Heart right ventricle (tissue), 16 donors: ENCODE measurements around the gene COL18A1. TPM values are rescaled to one million over a fixed set of nuclear protein-coding genes. Genes with fewer than 3 reads are reported as not detected.
"Not testable (repeated sequence)": the region's sequence is repeated elsewhere in the genome, so short reads cannot be mapped to it uniquely, and the experiment has no call there.

Experiments
- ATAC-seq, 8 donors: fragments of 200-7000 bp; cut with Tn5 transposase; one replicate each; pipeline ENCODE4 v1.9.1; 2020; ENCODE audit warnings: mild to moderate bottlenecking in 8 of 8, moderate library complexity in 8 of 8, moderate number of reproducible peaks in 1 of 8
- DNase-seq, 2 donors: peaks; one replicate each; pipeline ENCODE4 v3.0.0-alpha.2; 2020
- H3K27ac ChIP-seq, 10 donors: fragments of 200-600 bp; sonication (generic) in 2 of 10; one replicate each; pipeline versions ENCODE4 v1.5.0 to v1.8.0; 2020 to 2022; ENCODE audit warnings: mild to moderate bottlenecking in 3 of 10
- H3K27me3 ChIP-seq, 7 donors: fragments of 200-600 bp; one replicate each; pipeline ENCODE4 v1.8.0; 2021 to 2022; ENCODE audit warnings: mild to moderate bottlenecking in 2 of 7
- H3K36me3 ChIP-seq, 9 donors: fragments of 200-600 bp; sonication (generic) in 1 of 9; one replicate each; pipeline versions ENCODE4 v1.5.0 to v1.8.0; 2020 to 2022; ENCODE audit warnings: mild to moderate bottlenecking in 2 of 9
- H3K4me1 ChIP-seq, 9 donors: fragments of 200-600 bp; sonication (generic) in 1 of 9; one replicate each; pipeline versions ENCODE4 v1.5.0 to v1.8.0; 2020 to 2022; ENCODE audit warnings: mild to moderate bottlenecking in 4 of 9
- H3K4me3 ChIP-seq, 10 donors: fragments of 200-600 bp; sonication (generic) in 2 of 10; one replicate each; pipeline versions ENCODE4 v1.5.0 to v1.8.0; 2020 to 2022; ENCODE audit warnings: mild to moderate bottlenecking in 7 of 10, moderate library complexity in 2 of 10
- H3K9me3 ChIP-seq, 11 donors: fragments of 200-600 bp in 10 of 11; sonication (generic) in 2 of 11; one replicate each; pipeline versions ENCODE4 v1.5.0 to v1.8.0; 2013 to 2022; ENCODE audit warnings: mild to moderate bottlenecking in 2 of 11, control low read depth in 1 of 11, moderate library complexity in 1 of 11
- CTCF ChIP-seq, 9 donors: fragments of 200-600 bp; sonication (generic) in 2 of 9; IDR thresholded peaks; one replicate each; pipeline versions ENCODE4 v1.5.0 to v1.8.0; 2021 to 2022; ENCODE audit warnings: antibody characterized with exemption in 9 of 9, mild to moderate bottlenecking in 5 of 9, moderate library complexity in 1 of 9
- WGBS, 2 donors: extraction: QIAGEN DNeasy Blood & Tissue Kit; methylation state at CpG; one replicate each; pipeline ENCODE4 v1.1.7; 2013; ENCODE audit warnings: inconsistent platforms in 1 of 2; 5-methylcytosine and 5-hydroxymethylcytosine counted together
- intact Hi-C, 10 donors: fragments of 100-400 bp; cut with DNase I; formaldehyde crosslinking; loops; one replicate each; pipeline versions ENCODE4 v1.11.1 to v1.14.2; 2022
- polyA plus RNA-seq, 2 donors: library from polyadenylated mRNA; stranded (reverse); fragments of 200-250 nt; gene quantifications; one replicate each; pipeline ENCODE4 v1.2.3, GENCODE V29; 2013
- total RNA-seq, 10 donors: library from RNA; stranded (reverse); fragmentation: NEBNext Ultra II Directional in 3 of 10; extraction: Animal tissue kit (Norgen Biotek cat#: 25700) in 3 of 10; gene quantifications; one replicate each; pipeline versions ENCODE4 v1.2.1 to v1.2.4, GENCODE V29; 2021 to 2023
- donor health status: Arrhythmogenic right ventricular cardiomyopathy.
- donor health status: ischemic (EF 13 %, LVEDD 7.1; RV severe dilation, severe dysfunction).
- donor health status: healthy with polysubstance abuse.
- donor health status: DM: no; HTN: yes; CAD: no.
- donor health status: DM: no; HTN: no; CAD: no.
- donor health status: ischemic (EF 25% LVEDD 6.9; RV normal size, moderate dysfunction).
- donor health status: ischemic (EF 25% LVEDD 5.7; RV mildly dilated, moderate dysfunction).
- donor health status: healthy.
- donor health status: DM: yes; HTN: yes; CAD: no.
- donor health status: Ischemic cardiomyopathy.
- donor health status: ischemic (EF 35%, LVEDD 5.7; RV mildly dilated, moderate dysfunction).
- donor health status: nonischemic (EF 11% LVEDD 7.7; RV severe dilation, severe dysfunction).
- donor health status: DM: yes; HTN: yes; CAD: no.
- donor health status: PGD.
- donor health status: ischemic (EF 29% LVEDD 5.4; RV normal size, mild dysfunction).
- donor health status: nonischemic (EF 23%, LVEDD 6.1; RV moderate dilation, normal function).

The COL18A1 gene
- total and polyA plus RNA-seq, 12 donors: 33.7 to 87.1 (median 52.6) TPM

DNA sequence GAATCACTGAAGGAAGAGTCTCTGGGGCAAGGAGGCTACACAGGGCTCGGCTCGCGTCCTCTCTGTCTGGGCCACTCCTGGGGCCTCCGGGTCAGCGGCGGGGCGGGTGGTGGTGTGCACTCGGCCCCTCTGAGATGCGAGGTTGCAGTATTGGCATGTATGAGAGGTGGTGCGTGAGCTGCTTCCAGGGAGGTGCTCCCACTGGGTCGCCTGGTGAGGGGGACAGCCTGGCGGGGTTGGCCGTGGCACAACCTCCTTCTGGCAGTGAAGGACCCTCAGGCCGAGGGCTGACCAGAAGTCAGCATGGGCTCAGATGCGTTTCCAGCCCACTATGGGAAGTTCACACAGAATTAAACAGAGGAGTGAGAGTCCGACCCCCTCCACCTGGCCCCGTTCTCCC lies 38.5 kb upstream of the COL18A1 start:
- Histone ChIP-seq H3K9me3 (no peaks in the 10 kb centered on the region), H3K36me3 (no peaks in the 10 kb centered on the region), H3K27ac (peak overlapping the region in 8 of 10 donors; percentile 3 to 99 (median 74)), H3K4me1 (peaks cover 16 to 63% (median 44%) of the 10 kb centered on the region in 9 donors), H3K27me3 (no peaks in the 10 kb centered on the region), H3K4me3 (no peak overlapping the region)
- peak in 1 of 2 donors; percentile 10 for DNase-seq
- no peak for TF ChIP-seq CTCF (IDR thresholded peaks at IDR 0.05)
- 95 to 96% methylated on average over 17 of the region's 17 CpGs for WGBS, 2 donors
- no peak for ATAC-seq
- intact Hi-C loops: no loop called here

DNA sequence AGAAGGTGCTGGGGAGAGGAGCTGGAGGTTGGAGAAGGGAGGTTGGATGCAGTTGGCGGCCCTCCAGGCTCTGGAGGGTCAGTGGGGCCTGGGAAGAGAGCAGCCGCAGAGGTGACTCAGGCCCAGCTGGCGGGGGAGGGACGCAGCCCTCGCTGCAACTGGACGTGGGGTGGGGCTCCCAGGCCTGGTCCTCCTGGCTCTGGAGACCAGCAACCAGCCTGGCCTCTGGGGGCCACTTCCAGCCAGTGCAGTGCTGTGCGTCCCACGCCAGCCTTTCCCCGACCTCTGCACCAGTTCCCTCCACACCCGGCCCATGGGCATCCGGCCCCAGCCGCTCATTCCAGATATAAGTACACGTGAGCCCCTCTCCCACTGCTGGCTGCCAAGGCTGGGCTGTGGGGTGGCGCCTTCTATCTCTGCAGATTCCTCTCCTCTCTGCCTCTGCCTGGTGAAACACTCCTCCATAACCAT lies 38.0 kb upstream of the COL18A1 start:
- peak in 7 of 8 donors; percentile 10 to 45 (median 35) for ATAC-seq
- peaks cover 16 to 58% (median 44%) of the 10 kb centered on the region in 9 donors for H3K4me1 ChIP-seq
- intact Hi-C loops: no loop called here
- DNase-seq: peak; percentile 70 to 79
- H3K4me3 ChIP-seq: no peak overlapping the region
- no peak for TF ChIP-seq CTCF (IDR thresholded peaks at IDR 0.05)
- no peaks in the 10 kb centered on the region for H3K27me3 ChIP-seq
- no peaks in the 10 kb centered on the region for H3K36me3 ChIP-seq
- H3K9me3 ChIP-seq: no peaks in the 10 kb centered on the region
- peak overlapping the region in 8 of 10 donors; percentile 20 to 99 (median 74) for H3K27ac ChIP-seq
- WGBS, 2 donors: 65 to 69% methylated on average over 13 to 14 of the region's 14 CpGs

DNA sequence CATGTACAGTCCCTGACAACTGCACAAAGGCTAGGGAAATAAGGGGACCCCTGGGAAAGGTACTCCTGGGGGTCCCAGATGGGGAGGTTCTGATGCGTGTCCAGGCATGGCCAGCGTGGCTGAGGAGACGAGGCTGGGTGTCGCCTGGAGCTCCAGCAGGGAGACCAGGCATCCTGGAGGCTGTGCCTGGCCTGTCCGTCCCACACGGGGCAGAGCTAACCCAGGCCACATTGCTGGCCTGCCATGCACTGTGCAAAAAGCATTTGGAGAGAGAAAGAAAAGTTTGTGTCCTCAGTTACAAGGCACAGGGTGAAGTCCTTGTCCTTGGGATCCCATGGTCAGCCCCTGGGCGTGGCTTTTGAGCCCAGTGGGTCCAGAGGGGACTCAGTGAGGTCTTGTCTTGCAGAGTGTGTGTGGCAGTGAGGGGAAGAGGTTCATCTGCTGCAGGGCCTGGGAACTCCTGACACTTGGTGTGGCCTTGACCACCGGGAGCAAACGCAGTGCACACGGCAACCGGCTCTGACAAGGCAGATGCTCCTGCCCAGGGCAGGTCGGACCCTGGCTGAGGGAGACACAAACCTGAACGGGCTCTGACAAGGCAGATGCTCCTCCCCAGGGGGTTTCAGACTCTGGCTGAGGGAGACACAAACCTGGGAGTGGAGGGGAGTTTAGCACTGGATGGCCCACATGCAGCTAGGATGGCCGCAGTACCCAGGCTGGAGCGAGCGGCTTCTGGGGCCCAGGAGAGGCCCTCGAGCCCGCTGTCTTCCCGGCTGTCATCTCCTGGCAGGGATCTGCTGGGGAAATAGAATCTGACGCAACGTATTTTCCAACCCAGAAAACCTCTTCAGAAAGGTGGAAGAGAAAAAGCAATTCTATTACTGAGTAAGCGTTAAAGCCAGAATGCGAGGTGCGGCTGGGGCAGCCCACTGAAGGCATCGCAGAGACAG lies 37.3 kb upstream of the COL18A1 start:
- no peaks in the 10 kb centered on the region for H3K9me3 ChIP-seq
- ATAC-seq: no peak
- H3K4me3 ChIP-seq: no peak overlapping the region
- no peaks in the 10 kb centered on the region for H3K27me3 ChIP-seq
- 87 to 89% methylated on average over 25 of the region's 25 CpGs for WGBS, 2 donors
- peak overlapping the region in 7 of 10 donors; percentile 20 to 99 (median 81) for H3K27ac ChIP-seq
- intact Hi-C loops: no loop called here
- H3K36me3 ChIP-seq: no peaks in the 10 kb centered on the region
- no peak for TF ChIP-seq CTCF (IDR thresholded peaks at IDR 0.05)
- DNase-seq: peak in 1 of 2 donors; percentile 12
- H3K4me1 ChIP-seq: peaks cover 16 to 51% (median 37%) of the 10 kb centered on the region in 9 donors

DNA sequence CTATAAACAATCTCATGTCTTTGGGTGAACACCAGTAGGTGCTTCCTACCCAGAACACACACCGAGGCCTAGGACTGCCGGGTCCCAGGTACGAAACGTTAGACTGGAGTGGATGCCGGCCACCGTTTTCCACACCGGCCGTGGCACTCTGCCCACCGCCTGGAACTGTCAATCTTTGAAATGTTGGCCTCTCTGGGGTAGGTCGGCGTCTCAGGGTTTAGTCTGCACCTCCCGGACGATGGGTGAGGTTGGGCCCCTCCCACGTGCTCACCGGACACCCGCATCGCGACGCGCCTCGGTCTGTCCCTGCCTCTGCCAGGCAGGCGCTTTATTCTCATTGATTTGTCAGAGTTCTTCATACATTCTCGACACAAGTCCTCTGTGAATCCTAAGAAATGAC lies 35.9 kb upstream of the COL18A1 start:
- DNase-seq: peak in 1 of 2 donors; percentile 11
- H3K4me1 ChIP-seq: peaks cover 13 to 46% (median 27%) of the 10 kb centered on the region in 9 donors
- H3K27me3 ChIP-seq, H3K36me3 ChIP-seq, H3K9me3 ChIP-seq, ATAC-seq, H3K4me3 ChIP-seq, intact Hi-C loops, H3K27ac ChIP-seq: not testable (repeated sequence)
- WGBS, 2 donors: 92 to 93% methylated on average over 23 of the region's 23 CpGs
